Keratinocyte (primary cell): Measurements from ENCODE around the gene HLA-DPB1.

Experiments used
- CTCF ChIP-seq, 3 experiments: IDR thresholded peaks in 1 of 3; conservative IDR thresholded peaks in 1 of 3; optimal IDR thresholded peaks in 1 of 3; 2 replicates in 2 of 3; 3 replicates in 1 of 3; pipeline versions ENCODE3 to v1.5.1; 2011; ENCODE audit warnings: low read length in 3 of 3, mild to moderate bottlenecking in 3 of 3, moderate library complexity in 2 of 3, control low read depth in 1 of 3, inconsistent platforms in 1 of 3; ENCODE audit not compliant: insufficient read depth in 2 of 3; ENCODE audit errors: extremely low read depth in 1 of 3
- EZH2 ChIP-seq: IDR thresholded peaks from one replicate; pipeline ENCODE4 v1.6.1; 2012; ENCODE audit warnings: inconsistent platforms, mild to moderate bottlenecking, low read length, moderate library complexity

- TF ChIP-seq CTCF (optimal IDR thresholded peaks at IDR 0.05 in 1 of 3, IDR thresholded peaks at IDR 0.05 in 1 of 3, conservative IDR thresholded peaks at IDR 0.05 in 1 of 3; ENCODE audit: extremely low read depth in 1 of 3, insufficient read depth in 2 of 3, low read length in 3 of 3): no peak
- no peak for TF ChIP-seq EZH2
Observed at GRCh38 chr6:33029328-33030184, 46.2 kb upstream of the HLA-DPB1 start.
